Islet precursor cell (in vitro differentiated cells): ENCODE measurements around the gene PLPP3.
A peak's percentile ranks its signal among the peaks of the same experiment; 100 is the strongest.

Experiments
- DNase-seq: peaks from one replicate; pipeline ENCODE4 v3.0.0-alpha.2; 2018

The PLPP3 gene

DNA sequence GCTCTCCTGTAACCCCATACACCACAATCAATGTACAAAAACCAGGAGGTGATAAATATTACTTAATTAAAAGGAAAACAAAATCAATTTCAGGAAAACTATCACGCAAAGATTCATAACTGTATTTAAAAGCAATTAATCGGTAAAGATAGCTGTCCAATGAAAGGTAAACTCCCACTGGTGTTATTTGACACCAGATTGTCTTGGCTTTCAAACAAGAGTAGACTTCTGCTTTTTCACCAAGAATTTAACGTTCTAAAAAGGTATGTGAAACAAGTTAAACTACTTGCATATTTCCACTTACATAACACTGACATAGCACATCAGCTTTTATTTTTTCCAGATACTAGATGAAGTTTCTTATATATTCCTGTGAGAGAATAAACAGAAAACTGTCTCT is 3.5 kb downstream of the PLPP3 start:
- no peak for DNase-seq

DNA sequence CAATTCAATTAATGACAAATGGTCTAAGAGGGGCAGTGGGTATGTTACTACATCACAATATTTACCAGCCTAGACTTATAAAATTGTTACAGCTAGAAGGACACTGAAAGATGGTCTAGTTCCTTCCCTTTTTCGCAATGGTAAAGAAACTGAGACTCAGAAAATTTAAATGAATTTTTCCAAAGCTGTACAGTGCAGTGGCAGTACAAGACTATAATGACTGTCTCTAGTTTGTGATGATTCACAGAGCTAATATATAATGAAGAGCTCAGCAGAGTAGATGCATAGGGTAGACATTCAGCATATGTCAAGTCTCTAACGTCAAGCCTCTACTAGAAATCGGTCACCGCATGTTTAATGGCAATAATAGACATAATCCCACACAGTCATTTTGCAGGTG is 4.6 kb downstream of the PLPP3 start:
- no peak for DNase-seq

DNA sequence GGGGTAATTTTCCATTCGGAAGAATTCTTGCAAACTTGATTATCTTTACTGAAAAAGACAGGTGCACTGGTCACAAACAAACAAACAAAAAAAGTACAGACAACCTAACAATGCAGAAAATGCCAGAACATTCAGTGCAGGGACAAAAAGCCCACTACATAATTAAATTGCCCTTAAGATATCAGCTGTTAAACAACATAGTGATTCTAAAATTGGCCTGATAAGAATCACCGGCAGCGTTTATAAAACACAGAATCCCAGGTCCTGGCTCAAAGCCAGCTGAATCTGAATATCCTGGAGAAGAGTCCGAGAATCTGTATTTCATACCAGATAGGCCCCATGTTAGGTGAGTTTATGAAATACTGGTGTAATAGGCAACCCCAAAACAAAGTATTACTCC is 6.1 kb downstream of the PLPP3 start:
- DNase-seq: no peak

DNA sequence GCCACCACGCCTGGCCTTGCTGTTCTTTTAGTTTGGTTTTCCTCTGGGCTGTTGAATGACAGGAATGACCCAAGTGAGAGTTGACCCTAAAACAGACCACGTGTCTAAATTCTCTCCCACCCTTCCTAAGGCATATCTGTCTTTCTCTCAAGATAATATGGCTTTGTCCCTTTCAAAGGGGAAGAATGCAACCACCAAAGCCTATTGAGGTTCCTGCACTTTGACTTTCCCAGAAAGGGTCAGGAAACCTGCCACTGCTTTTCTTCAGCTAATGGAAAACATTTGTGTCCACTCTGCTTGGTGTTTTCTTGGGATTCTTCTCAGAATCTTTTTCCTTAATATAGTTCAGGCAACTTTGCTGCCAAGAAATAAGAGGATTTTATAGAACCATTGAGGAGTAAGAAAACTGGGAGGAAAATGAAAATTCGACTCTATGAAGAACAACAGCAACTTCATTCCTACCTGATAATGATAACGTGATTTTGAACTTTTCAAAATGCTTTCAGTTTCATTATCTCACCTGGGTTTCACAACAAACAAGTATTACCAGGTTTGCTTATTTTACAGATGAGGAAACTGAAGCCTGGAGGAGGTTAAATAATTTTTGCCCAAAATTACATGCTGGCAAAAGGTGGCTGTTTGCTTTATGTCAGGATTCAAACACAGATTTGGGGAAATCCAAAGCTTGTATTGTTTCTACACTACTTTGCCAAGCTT is 6.9 kb downstream of the PLPP3 start:
- no peak for DNase-seq

DNA sequence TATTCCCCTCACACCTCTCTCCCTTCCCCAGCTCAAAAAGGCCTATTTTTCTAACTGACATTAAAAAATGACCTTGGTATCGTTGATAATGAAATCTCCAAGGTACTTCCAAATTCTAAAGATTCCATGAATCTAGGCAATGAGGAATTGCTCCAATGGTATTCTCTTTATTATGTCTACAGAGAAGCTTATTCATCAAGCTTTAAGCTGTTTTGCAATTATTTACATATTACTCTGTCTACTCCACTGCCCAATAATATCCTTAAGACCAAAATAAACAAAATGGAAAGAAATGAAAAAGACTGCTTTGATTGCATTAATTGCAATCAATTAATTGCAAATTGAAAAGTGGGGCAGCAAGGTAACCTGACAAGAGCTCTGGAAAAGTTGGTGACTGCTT is 7.9 kb downstream of the PLPP3 start:
- no peak for DNase-seq

DNA sequence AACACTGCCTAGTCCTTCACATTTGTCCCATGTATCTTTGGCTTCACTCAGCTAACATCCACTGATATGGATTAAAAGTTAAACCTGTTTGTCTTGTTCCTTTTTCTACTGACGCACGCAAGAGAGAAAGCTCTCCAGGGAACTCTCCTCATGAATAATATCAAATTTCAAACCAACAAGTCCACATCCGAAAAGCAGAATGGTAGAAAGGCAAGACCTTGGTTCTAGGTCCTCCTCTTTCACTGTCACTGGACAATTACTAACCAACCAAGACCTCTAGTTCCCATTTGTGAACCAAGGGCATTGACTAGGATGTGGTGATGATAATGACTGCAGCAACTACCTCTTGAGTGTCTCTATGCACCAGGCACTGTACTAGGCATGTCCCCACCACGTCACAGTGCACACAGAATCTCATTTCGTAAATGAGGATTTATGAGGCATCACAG is 8.4 kb downstream of the PLPP3 start:
- no peak for DNase-seq

DNA sequence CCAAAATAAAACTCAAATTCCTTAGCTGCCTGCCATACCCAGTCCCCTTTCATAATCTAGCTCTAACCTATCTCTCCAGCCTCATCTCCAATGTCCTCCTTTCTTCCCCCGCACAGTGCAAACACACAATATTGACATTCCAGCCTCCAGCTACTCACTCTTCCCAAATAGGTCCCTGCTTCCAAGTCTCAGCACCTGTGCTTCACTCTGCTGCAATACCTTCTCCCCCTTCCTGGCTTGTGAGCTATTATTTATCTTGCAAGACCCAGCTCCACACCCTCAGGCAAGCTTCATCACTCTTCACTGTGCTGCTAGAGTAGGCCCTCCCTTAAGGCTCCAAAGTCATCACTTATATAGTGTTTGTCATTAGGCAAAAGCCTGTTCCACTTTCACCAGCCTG is 9.7 kb downstream of the PLPP3 start:
- peak; percentile 85 for DNase-seq

DNA sequence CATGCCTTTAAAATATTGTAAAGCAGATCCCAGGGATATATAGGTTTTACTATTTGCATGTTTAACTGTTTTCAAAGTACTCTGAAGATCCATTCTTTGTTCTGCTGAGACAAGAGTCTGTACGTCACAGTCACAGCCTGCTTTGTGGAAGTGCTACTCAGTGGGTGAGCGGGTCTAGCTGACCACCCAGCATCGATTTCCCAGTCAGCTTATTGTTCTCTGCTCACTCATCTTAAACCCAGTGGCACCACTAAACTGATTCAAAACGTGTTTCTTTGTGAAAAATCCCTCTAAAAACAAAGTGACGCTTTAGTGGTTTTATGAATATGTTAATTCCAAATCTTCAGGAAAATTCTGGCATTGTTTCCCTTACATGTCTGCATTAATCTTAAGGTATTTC is 12.4 kb downstream of the PLPP3 start:
- DNase-seq: no peak

DNA sequence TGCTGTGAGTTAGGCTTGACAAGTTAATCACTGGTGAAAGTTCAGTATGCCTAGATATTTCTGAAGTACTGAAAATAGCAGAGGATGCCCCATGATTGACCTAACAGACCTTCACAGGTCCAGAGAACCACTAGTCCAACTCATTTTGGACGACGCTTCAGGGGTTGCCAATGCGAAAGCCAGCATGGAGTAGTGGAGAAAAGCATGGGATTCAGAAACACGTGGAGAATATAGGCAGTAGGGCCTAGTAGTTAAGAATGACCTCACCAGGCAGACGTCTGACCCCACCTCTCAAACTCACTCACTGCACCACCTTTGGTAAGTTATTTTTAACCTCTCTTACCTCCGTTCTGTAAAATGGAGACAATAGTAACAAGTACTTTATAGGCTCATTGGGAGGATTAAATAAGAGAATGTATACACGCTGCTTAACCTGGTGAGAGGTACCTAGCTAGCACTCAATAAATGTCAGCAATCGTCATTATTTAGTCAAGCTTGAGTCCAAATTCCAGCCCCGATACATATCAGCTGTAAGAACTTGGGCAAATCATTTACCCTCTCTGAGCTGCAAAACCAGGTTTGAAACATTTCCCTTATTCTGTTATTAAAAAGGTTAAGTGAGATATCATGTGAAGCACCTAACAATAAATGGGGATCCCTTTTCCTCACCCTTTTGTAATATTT is 13.2 kb downstream of the PLPP3 start:
- no peak for DNase-seq

DNA sequence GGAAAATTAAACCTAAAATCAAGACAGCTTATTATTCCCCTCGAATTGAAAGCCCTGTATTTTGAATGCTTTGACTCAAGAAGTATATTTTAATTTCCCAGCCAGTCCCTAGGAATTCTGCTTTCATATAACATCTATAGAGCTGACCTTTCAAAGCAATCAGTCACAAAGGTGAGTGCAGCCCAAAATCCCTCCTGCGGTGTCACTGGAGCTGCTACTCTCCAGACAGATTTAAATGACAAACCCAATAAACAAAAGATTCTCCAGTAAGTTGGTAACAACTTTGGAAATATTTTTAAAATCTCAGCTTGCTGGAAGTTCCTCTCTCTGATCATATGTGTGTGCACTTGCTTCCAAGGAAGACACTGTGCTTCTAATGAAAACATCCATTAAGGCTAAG is 14.7 kb downstream of the PLPP3 start:
- DNase-seq: no peak

DNA sequence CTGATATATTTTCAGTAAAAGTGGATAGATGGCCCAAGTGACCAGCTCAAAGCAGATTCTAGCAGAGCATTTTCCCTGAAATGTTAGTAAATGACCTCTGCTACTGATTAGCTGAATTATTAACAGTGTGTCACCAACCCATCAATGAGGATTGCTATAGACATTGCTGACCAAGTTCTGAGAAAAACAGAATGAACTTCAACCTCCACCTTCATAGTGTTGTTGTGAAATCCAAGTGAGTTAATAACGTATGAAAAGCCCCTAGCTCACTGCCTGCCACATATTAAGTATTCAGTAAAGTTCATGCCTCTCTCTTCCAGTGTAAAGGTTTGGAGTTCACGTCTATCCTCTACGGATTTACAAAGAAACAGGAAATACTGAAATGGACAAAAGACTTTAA is 15.8 kb downstream of the PLPP3 start:
- no peak for DNase-seq

DNA sequence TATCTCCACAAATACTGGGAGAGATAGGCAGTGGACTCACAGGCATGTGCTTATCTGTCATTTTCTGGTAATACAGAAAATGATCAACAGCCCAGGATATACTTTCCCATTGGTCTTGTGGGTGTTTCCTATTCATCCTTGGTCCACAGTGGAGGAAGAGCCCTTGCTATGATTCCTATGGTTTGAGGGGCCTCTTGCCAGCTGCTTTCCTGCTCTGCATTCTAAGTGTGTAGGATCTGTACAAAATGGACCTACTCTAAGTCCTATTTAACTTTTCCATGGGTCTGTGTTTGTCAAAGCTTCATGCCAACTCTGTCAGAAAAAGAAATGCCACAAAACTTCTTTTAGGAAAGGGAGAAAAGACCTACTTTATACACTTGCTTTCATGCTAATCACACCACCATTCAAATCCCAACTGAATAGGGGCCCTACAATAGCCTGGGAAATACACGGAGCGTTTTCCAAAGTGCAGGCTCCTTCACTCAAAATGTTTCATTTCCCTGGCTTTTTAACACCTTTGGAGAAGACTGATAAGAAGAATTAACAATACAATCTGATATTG is 16.4 kb downstream of the PLPP3 start:
- DNase-seq: no peak

DNA sequence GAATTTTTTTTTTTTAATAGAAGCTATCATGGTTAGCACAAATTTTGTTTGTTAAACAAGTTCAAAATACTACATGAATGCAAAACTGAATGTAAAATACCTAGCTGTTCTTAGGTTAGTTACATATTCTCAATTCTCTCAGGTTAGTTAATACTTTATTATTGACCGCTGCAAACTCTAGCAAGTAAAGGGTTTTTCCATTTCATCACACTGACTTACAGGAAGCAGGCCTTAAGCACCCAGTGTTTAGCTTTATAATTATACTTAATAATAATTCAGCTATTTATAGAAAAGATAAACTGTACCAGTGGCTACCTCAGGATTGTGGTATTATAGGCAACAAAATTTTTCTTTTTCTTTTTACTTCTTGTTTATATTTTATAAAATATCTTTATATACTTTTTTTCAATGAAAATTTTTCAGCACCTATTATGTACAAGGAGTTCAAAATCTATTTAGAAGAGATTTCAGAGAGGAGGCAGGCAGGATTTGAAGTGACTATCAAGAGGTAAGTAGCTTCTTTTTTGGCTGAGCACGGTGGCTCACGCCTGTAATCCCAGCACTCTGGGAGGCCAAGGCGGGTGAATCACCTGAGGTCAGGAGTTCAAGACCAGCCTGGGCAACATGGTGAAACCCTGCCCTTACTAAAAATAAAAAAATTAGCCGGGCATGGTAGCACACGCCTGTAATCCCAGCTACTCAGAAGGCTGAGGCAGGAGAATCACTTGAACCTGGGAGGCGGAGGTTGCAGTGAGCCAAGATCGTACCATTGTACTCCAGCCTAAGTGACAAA is 17.9 kb downstream of the PLPP3 start:
- no peak for DNase-seq

DNA sequence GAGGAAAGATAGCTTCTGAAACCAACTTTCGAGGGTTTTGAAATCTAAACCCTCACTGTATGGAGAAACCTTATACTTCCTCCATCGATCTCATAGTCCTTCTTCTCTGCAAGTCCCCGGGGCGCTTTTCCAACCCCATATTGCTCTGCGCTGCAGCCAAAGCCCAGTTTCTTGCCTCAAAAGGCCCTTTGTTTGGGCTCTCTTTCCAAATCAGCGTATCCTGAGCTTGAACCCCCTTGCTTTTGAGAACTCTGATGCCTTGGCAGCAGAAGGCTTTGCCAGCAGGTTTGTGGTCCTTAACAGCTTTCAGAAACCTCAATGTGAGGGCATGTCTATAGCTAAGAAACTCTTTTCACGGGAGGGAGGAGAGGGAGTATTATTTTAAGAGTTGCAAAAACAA is 21.6 kb downstream of the PLPP3 start:
- DNase-seq: no peak

DNA sequence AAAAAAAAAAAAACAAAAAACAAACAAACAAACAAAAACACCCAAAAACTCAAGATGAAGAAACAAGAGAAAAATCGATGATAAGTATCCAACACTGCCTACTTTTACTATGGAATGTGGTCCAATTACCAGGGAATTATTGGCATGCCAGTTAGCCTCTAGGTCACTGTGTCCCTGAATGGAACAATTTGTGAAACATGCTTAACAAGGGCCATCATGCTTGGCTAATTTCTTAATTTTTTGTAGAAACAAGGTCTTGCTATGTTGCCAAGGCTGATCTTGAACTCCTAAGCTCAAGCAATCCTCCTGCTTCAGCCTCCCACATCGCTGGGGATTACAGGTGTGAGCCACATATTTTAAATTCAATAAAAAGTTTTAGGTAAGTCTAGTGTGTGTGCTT is 23.9 kb downstream of the PLPP3 start:
- no peak for DNase-seq

DNA sequence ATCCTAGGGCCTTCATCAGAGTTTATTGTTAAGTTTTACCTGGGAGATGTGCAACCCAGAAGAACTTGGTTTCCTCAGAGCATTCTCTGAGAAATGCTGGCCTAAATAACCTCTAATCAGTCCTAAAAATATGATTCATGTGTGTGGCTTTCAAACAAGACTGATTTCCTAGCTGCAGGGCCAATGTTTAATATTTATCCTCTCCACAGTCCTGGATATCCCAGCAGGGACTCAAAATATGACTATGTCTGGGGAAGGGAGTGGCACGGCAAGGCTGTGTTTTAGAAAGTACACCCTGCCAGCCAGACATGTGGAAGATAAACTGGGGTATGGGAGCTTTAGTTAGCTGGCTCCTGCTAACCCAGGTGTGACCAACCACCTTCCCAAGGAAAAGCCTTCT is 26.3 kb downstream of the PLPP3 start:
- DNase-seq: no peak

DNA sequence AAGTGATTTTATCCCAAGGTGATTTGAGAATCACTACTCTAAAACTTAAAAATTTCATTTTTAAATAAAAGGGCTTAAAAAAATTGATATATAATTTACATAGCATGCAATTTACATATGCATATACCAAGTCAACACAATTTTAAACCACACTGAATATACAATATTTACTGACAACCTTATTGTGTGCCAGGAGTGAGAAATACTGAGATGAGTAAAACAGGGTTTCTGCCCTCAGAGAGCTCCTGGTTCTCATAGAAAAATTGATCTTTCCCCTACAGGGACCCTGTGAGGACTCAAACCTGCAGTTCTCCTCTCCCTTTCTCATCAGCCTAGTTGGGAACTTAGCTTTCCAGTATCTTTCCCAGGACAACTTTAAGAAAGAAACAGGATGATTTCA is 27.0 kb downstream of the PLPP3 start:
- no peak for DNase-seq

DNA sequence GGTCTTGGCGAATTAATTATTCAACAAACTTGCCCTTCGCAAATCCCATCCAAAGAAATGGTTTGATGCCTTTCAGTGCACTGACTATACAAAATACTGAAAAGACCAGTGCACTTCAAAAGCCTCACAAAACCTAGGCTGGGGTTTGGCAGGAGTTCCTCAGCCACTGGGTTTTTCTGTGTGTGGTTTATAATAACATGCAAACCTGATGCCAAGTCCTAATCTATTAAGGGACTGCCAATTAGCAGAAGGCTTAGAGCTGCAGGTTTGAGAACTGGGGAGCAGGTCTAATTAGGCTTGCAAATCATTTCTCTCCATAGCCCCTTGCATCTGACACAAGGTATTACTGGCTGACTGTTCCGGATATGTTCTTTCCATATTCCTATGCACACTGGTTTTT is 27.7 kb downstream of the PLPP3 start:
- no peak for DNase-seq

DNA sequence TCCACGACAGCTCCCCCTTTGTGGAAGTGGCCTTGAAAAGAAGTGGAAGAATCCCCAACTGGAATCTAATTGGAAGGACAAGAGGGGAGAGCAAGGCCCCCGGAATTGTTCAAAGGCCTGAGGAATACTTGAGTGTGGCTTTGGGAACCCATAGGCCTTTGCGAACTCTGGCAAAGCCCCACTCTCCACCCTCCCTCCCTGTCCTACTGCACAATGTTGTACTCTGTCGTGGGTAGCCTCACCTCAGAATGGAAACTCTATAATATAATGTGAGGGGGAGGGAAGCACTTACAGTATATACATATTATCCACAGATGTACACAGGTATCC is 28.5 kb downstream of the PLPP3 start:
- DNase-seq: no peak

DNA sequence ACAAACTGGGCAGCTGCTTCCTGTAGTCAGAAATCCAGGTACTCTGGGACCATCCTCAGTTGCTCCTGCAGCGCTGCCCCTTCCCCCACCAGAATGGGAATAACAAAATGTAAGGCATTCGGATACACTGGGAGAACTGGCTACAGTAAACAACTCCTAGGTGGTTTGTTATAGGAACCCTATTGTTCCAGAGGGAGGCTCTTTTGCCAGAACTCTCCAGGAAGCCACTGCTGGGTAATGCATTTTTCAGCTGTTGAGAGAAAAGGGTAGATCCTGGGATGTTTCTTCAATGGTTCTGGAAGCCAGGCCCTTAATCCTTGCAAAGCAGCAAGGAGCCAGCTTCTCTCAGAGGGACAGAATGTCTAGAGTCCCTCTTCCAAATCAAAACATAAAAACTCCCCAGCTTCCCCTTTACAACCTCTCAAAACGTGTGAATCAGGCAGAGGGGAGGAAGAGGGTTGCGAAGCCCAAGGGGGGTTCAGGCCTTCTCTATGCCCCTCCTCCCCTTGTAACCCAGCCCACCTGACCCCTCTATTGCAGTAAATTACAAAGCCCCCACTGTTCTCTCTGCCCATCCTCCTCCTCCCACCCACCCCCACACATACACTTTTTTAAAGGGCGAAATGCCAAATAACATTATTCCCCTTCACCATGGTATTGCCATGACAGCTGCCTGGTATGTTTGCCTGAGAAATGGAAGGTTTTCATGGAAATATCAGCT is 29.1 kb downstream of the PLPP3 start:
- DNase-seq: peak; percentile 57

DNA sequence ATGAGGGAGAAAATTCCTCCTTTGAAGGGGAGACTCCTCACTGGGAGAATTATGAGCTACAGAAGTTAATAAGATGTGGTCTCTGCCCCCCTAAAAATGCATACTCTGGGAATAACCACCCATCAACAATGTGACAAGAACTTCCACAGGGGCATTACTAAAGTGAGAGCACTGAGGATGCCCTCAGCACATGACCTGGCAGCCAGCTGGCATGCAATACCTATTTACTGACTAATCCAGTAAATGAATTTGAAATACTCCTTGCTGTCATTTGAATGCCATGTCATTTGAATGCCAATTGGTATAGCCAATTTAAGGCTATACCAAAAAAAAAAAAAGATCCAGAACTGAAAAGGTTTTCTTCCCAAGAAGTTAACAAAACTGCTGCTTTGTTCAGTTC is 30.8 kb downstream of the PLPP3 start:
- no peak for DNase-seq

DNA sequence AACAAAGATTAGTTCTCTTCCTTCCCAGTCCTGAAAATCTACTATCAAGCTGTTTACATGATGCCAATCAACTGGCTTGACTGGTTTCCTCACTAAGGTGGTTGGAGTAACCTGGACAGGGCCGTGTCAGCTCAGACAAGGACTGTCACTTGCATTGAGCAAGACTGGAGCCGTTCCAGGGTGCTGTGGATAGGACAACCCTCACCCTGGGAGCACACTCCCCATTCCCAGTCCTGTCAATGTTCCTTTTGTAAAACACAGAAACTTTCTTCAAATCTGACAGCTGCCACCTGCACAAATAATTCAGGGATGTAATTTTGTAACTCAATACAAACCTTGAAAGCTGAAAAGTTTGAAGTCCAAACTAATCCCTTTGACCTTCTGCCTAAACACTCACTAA is 31.4 kb downstream of the PLPP3 start:
- DNase-seq: peak; percentile 66

DNA sequence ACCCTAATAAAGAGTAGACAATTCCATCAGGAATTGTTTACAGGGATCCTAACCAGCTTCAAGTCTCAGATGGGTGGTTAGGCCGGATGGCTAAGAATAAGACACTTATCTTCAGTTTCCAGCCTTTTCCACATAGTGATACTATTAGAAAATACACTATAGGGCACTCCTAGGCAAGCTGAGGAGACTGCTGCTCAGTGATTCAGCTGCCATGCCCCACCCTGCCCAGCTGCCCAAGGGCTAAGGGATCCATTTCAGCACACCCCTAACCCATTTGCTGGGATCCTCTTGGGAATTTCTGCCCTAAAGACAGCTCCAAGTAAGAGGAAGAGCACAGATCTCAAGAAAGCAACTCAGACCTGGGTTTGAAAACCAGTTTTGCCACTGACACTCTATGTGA is 31.9 kb downstream of the PLPP3 start:
- DNase-seq: no peak
